ENCODE results near the gene DDX31. TPM values are rescaled to one million over a fixed set of nuclear protein-coding genes. Genes with fewer than 3 reads are reported as not detected.

The DDX31 gene
- total RNA-seq, 1 donor from 2014 or later: 15.4 TPM

DNA sequence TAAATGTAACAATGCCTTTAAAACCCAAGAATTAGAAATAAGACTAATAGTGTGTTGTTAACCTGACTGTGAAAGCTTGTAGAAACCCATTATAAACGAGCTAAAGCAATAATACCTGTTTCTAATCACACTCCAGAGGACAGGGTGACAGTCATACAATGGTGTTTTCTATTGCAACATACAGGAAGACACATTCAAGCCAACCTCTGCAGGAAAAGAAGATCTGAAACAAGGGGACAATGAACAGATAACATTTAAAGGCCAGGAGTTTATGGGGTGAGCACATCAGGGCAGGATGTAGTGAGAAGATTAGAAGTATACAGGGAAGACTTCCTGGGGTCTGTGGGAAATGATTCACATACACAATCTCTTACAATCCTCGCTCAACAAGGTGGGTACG lies 73.6 kb downstream of the DDX31 start:
- no peak for DNase-seq (ENCODE audit: low spot score)

DNA sequence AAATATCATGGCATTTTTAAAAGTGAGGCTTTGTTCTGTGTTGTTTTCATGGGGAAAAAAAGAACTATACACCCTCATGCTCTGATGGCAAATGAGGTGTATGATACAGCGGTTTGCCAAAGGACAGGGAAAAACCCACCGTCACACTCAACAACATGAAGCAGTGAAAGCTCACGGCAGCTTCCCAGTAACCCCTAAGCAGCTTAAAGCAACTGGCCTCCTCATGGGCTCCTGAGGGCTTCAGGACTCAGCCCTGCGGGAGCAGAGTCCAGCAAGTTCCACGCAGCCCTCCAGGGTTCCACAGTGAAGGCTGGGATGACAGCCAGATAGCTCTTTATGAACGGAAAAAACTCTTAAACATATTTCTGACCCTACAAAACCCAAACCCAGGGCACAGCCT lies 74.5 kb downstream of the DDX31 start:
- DNase-seq (ENCODE audit: low spot score): no peak

DNA sequence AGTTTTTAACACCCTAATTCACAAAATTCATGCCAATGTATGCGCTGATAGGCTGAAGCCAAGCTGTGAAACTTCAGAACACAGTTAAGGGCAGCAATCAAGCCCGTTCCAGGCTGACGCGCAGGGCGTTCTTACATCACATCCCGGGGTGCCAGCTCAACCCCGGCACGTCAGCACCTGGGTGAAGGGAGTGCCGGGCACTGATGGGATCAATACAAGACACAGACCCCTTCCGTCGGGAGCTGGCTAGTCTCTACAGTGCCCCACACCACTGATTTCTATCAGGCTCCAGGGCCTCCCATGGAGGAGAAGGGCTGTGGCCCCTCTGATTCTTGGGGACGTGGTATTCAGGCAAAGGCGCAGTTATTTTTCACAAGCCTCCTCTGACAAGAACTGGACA lies 75.4 kb downstream of the DDX31 start:
- DNase-seq (ENCODE audit: low spot score): no peak

DNA sequence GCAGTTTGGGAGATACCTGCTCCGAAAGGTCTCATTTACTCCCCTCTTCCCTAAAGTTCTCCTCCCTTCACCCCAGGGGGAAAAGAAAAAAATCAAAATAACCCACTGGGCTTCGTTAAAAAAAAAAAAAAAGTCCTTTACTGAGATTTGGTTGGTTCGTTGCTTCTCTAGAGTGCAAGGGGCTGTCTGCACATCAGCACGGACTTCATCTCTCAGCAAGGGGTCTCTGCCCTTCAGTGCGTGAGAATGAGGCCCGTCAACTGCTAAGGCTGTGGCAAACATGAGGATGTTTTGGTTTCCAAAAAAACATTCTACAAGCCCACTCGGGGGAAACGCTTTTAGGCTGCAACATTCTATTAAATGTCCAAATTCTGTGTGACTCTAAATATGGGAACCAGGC lies 77.3 kb downstream of the DDX31 start:
- DNase-seq (ENCODE audit: low spot score): no peak

DNA sequence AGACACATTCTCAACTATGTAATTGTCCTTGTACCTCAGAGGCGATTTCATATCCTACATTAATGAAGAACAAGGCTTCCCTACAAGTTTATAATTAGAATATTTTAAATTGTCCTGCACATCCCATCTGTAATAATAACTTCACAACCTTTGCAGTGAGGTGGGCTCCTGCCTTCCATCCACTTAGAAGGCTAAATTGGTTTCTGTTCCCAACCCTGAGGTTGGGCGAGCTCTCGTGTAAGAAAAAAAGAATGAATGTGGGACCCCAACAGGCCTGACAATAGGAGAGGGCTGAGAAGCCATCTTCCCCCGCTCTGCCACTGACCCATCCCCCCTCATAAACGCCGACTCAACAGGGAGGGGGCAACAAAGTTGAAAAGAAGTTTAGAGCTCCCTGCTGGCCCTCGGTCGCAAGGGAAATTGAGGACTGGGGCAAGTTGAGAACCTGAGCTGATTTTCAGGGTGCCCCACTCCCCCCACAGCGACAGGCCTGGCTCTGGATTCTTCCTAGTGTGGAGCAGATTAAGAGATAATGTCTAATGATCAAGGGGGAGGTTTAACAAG lies 78.0 kb downstream of the DDX31 start:
- no peak for DNase-seq (ENCODE audit: low spot score)

DNA sequence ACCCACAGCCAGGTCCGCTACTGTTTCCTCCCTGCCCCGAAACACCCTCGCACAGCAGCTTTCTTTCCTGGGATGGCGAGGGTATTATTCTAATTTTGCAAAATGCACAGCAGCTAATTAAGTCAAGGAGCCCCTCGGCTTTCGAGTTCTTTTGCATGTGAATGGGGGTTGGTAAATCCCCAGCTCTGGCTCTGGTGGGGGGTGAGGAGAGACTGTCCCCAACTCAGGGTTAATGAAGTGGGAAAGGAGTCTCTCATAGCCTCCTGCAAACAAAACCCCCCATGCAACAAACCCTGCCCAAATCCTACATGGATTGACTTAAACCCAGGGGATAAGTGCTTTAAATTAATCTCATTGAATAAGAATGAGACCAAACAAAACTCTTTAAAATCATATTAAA lies 78.5 kb downstream of the DDX31 start:
- DNase-seq (ENCODE audit: low spot score): no peak

DNA sequence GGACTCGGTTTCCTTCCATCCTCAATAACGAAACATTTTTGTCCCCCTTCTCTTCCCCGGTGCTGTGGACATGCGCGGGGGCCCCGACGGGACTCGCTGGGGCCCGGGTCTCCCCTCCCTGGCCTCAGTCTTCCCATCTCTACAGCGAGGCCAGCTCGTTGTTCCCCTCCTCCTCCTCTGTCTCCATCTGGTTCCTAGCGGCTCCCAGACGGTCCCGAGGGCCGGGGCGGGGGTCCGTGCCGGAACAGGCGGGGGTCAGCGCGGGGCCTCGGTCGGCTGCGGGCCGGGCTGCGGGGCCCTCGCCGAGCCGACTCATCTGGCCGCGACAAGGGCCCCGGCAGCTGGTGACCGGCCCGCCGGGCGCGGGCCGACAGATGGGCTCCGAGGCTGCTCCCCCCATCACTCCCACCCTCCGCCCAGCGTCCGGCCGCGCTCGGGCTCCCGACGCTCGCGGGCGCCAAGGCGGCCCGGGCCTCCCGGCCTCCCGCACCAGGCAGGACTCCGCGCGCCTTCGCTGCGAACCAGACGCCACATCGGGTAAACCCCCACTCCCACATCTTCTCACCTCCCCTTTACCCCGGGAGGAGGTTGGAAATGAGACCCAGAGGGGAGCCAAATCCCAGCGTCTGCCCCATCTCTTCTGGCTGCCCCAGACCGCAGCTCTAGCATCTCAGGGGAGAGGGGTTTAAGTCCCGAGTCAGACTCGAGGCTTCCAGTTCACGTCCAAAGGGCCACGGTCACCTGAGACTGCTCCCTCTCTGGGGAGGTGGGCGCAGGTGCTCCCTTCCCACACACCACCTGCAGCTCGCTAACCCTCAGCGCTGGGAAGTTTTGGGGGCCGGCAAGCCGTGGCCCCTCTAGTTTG lies 79.2 kb downstream of the DDX31 start:
- DNase-seq (ENCODE audit: low spot score): no peak

DNA sequence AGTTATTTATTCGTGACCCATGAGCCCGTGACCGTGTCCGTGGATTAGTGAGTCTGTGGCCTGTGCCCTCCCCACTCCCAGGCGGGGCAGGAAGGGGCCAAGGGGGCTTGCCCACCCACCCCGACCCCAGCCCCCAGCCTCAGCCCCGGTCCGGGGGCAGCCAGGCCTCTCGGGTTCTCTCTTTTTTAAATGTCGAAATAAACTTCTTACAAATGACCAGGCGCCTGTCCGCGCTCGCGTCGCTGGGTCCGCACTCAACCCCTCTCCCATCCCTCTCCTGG lies 79.8 kb downstream of the DDX31 start:
- no peak for DNase-seq (ENCODE audit: low spot score)

DNA sequence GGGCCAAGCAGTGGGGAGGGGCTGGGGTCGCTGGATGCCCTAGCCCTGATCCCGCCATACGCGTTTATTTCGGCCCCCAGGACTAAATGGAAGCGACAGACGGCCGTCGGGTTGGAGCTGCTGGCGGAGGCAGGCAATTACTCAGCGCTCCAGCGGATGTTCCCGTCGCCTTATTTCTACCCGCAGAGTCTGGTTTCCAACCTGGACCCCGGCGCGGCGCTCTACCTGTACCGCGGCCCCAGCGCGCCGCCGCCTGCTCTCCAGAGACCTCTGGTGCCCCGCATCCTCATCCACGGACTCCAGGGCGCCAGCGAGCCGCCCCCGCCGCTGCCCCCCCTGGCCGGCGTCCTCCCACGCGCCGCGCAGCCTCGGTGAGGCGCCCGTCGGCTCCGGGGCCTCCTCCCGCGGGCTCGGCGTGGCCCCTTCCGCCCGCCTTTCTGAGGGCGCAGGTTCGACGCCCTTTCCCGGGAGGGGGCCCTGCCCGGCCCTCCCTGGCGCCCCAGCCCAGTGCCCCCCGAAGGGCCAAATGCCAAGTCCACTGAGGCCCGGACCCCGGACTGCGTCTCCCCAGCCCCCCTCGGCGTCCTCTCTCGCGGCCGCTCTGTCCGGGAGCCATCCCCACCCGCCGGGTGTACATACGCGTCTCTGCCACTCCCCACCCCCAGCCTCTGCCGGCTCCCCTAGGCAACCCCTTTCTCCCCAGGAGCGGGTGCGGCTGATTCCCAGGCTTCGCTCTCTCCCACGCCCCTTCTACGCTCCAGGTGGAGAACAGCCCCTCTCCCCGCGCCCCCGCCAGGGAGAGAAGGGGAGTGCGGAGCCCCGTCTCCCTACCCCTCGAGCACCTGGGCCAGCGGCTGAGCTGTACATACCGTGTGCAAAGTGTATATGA lies 80.4 kb downstream of the DDX31 start:
- DNase-seq (ENCODE audit: low spot score): no peak

DNA sequence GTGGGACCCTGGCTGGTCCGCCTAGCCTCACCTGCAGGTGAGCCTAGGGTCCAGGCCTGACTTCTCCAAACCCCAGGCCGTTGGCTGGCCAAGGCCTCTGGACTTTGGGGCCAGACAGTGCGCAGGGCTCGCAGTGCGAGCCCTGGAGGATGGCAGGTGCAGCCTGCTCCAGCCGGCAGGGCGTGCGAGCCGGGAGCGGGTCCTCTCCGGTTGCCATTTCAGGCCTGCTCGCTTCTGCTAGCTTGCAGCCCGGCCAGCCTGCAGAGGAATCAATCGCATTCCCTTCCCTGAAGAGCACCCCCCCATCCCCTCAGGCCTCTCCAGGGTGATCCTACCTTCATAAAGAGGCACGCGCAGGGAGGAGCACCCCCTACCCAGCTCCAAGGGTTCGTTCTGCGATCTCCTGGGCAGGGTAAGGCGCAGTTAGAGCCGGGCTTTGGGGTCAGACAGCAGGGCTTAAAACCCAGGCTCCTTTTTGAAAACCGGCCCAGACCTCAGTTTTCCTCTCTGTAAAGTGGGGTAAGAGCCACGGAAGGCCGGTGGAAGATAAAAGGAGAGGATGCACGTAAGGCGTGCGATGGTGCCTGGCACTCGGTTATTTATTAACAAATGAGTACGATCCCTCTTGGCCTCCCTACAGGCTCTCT lies 81.2 kb downstream of the DDX31 start:
- DNase-seq (ENCODE audit: low spot score): no peak

DNA sequence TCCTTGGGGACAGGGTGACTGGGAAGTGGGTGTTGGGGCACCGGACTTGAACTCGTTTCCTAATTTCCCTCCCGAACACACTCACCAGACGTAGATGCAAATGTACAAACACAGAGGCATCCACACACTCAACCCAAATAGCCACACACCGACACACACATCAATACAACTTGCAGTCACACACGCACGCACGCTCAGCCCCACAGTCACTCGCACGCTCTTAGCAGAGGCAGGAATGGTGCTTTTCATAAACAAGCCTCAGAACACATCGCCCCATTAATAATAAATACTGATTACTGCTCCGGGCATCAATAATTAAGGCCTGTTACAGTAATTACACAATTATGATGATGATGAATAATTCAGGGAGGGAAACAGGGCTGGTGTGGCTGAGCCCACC lies 81.7 kb downstream of the DDX31 start:
- DNase-seq (ENCODE audit: low spot score): no peak

DNA sequence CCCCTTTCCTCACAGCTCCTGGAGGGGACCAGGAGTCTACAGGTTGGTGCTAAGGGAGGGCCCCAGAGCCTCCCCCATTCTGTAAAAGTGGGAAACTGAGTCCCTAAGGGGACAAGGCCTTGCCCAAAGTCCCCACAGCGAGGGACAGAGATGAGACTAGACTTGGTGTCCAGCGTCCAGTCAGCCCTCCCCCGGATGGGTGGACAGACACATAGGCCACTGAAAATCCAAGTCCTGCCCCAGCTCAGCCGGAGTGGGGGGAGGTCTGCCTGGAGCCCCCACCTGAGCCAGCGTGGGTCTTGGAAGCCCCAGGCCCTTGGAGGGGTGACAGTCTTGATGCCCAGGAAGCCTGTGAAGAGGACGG lies 82.2 kb downstream of the DDX31 start:
- DNase-seq (ENCODE audit: low spot score): no peak

DNA sequence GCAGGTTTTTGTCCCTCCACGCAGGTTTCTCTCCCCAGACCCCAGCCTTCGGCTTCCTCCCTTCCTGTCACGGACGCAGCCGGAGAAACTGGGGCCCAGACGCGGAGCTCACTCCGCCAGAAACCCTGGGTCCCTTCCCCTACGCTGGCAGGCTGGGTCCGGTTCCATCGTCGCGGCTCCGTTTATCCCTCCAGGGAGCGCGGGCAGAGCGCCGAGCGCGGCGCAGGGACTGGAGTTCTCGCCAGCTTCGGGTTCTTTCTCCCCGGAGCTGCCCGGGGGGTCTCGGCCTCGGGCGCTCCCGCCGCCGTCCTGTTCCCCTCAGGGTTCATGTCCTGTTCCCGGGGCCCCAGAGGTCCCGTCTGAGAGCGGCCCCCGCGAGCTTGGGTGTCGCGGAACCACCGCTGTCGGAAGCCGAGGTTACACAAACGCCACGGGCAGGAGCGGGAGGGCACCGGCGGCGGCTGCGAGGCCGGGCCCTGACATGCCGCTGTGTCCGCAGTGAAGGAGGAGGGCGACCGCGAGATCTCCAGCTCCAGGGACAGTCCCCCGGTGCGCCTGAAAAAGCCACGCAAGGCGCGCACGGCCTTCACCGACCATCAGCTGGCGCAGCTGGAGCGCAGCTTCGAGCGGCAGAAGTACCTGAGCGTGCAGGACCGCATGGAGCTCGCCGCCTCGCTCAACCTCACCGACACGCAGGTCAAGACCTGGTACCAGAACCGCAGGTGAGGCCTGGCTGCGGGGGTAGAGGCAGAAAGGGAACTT lies 82.8 kb downstream of the DDX31 start:
- DNase-seq (ENCODE audit: low spot score): no peak

DNA sequence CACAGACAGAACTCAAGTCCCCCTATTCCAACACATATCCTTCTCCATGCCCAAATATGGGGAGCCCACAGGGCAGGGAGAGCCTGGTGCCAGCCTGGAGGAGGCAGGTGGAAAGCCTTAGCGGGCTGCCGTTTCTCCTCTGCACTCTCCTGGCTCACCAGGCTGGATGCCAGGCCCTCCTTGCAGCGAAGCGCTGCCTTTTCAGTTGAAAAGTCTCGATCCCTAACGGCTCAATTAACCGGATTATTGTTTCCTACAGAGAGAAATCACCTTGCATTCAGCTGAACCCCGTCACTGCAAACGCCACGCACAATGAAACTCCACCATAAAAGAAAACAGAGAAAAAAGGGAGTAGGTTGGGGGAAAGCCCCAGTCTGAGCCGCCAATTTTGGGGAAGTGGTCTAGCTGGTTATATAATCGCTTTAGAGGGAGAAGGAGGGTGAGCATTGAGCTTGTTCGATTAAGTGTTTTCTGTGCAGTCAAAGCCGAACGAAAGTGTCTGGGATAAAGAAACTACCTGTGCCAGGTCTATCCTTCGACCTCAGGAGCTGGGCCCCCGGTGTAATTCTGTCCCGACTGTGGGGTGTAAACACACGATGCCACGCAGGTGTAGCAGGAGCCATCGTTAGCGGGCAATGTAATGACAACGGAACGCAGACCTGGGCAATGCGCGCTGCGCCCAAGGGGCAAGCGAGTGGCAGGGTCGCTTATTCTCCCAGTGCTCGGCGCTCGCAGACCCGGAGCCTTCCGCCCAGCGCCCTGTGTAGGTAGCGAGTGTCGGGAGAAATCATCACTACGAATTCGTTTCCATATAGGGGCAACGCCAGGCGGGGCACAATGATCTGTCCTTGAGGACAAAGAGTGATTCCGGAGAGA lies 83.6 kb downstream of the DDX31 start:
- no peak for DNase-seq (ENCODE audit: low spot score)

DNA sequence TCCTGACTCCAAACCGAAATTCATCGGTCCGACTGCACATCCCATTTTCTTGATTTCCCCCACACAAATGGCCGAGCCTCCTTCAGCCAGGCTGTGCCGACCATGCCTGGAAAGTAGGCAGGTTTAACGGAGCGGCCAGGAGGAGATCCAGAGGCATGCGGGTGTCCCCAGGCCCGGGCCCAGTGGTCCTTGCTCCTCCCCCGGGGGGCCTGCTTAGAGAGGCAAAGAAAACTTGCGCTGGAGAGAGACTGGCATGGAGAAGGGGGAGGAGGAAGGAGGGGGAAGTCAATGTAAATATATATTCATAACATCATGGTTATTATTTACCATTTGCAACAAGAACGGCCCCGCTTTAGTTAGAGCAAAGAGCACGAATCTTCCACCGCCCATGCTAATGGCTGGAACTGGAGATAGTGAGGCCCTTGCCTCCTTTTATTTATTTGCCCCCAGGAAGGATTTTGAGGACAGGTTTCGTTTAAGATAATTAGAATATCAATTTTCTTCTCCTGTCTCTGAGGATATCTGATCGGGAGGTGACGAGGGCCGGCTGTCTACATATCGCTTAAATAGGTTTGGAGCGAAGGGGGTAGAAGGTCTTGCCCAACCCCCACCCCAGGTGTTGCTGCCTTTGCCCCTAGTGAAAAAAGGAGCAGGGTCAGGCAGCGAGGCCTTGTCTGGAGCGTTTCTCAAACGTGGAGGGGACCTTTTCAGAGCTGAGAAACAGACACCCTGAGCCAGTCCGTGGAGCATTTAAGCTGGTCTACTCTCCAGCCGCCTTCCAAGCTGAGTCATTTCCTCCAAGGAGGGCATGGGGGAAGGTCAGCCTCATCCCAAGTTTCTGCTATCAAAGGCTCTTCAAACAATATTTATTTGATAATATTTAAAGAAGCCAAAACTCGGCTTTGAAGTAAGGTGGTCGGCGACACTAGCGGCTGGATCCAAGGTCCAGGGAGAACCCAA lies 84.9 kb downstream of the DDX31 start:
- no peak for DNase-seq (ENCODE audit: low spot score)

DNA sequence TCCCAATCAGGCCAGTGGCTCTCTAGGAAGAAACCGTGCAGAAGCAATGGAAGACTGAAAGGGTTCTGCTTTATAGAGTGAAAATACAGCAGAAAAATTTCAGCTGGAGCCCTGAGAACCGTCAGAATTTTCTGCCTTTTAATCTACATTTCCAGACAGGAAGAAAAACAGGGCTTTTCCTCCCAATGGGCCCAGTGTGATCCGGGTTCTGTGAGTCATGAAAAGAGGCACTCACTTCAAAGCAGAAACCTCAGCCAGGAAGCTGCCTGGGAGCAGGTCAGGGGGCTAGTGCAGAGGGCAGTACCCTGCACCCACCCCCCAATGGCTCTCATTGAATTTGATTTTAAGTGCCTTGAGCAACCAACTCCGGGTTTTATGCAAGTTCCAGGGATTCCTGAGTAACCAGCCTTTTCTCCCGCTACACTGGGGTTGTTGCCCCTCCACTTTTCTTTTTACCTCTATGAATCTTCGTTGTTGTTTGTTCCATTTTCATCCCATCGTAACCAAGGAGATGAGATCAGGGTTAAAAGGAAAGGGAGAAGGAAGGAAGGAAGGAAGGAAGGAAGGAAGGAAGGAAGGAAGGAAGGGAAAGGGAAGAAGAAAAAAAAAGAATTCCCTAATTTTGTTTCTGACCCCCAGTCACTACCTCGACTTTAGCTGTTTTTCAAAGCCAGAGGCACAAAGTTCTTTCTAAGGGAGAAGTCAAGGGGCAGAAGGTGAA lies 86.0 kb downstream of the DDX31 start:
- DNase-seq (ENCODE audit: low spot score): no peak

DNA sequence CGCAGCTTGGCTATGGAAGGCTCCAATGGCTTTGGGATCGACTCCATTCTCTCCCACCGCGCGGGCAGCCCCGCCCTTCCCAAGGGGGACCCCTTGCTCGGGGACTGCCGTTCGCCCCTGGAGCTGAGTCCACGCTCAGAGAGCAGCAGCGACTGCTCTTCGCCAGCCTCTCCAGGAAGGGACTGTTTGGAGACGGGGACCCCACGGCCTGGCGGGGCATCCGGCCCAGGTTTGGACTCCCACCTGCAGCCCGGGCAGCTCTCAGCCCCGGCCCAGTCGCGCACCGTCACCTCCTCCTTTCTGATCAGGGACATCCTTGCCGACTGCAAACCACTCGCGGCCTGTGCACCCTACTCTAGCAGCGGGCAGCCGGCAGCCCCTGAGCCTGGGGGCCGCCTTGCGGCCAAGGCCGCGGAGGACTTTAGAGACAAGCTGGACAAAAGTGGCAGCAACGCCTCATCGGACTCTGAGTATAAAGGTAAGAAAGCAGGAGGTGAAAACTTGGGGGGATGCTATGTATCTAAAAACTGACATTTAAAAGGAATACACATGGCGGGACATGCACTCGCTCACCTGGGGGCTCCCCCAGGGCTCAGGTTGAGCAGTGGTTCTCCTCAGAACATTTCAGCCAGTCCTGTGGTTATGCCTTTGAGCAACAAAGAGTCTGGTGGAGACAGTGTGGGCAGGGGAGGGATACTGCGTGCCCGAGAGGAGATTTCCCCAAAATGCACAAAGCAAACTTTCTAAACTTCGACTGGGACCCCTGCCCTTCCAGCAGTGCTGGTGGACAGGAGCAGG lies 86.8 kb downstream of the DDX31 start:
- DNase-seq (ENCODE audit: low spot score): no peak

DNA sequence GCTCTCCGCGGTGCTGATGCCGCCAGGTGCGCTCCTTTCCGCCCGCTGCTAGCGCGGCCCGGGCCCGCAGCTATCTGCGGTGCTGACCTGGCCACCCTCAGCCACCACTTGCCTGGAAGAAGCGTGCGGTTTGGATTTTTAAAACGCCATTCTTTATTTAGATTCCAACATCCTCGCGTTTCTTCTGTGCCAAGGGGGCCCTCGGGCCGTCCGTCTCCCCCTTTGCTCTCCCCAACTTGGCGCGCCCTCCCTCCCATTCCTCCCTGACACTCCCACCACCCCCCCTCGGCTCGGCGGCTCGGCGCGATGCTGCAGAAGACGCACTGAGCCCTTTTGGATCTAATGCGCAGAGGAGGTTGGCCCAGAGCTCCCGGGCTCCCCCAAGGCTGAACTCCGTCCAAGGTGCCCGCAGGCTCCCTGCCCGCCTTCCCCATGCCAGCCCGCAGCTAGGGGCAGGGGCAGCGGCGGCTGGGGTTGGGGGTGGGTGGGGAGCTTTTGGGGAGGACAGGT lies 87.5 kb downstream of the DDX31 start, which contains the start of gene BARHL1:
Gene BARHL1, plus strand, starts transcription at position 331 of the 510 bp plus-strand sequence. CDS start 192 bp downstream, outside the sequence.
- no peak for DNase-seq (ENCODE audit: low spot score)

Data from umbilical cord (tissue), 2 donors.